PFSK-1 (cell line): ENCODE data around the gene CHMP4A.

Experiments
- FOXP2 ChIP-seq: optimal IDR thresholded peaks from 2 replicates; pipeline ENCODE3; 2011; ENCODE audit warnings: borderline replicate concordance, control low read depth, inconsistent platforms; ENCODE audit not compliant: insufficient read depth; ENCODE audit errors: extremely low read length, extremely low read depth
- POLR2AphosphoS5 ChIP-seq: IDR thresholded peaks from 2 replicates; pipeline ENCODE4 v1.6.1; 2012; ENCODE audit warnings: low read depth, mild to moderate bottlenecking, control low read depth, low read length, moderate library complexity
- SIN3A ChIP-seq: IDR thresholded peaks from 2 replicates; pipeline ENCODE4 v1.6.1; 2012; ENCODE audit warnings: mild to moderate bottlenecking, low read length, moderate library complexity, borderline replicate concordance; ENCODE audit not compliant: insufficient read depth
- TAF1 ChIP-seq: IDR thresholded peaks from 2 replicates; pipeline ENCODE4 v1.6.1; 2012; ENCODE audit warnings: low read length, control low read depth, borderline replicate concordance; ENCODE audit not compliant: insufficient read depth
- TF ChIP-seq, protein P1 (sequence below), 2 experiments: IDR thresholded peaks; 2 replicates each; pipeline versions ENCODE4 v1.6.1 to v1.8.0; 2011 to 2012; ENCODE audit warnings: low read depth in 2 of 2, low read length in 2 of 2, control low read depth in 1 of 2, inconsistent platforms in 1 of 2, mild to moderate bottlenecking in 1 of 2, moderate library complexity in 1 of 2; ENCODE audit not compliant: insufficient read depth in 1 of 2

Gene CHMP4A

DNA sequence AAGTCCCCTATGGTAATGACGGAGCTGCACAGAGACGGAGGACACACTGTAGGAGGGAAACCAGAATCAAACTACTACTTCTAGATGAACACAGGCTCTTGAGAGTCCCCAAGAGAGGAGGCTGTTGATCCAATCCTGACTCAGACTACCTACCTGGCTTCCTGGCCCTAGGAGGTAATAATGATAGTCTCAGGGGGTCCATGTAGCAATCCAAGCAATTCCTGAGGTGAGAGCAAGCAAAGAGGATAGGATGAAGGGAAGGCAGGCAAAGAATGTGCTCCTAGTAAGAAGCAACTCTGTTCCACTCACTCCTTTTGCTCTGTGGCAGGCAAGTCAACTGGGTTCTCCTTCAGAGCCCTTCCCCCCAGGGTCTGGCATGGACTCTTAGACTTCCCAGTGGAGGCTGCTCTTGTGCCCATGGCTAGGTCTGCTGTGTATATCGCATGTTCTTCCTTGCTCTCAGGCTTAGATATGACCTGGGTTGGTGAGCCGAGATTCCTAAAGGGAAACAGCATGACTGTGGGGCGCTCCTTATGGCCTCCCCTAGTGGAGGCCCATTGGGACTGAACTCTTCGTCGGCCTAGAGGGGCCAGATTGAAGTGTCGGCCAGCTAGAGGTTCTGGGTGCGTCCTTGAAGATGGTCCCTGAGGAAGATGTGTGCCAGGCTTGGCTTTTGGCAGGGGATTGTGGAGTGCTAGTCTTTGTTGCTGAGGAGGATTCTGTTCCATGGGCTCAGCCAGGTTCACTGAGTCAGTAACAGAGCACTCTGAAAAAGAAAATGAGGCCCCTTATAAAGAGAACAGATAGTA lies 27.0 kb upstream of the CHMP4A start:
- TF ChIP-seq, protein P1, sequence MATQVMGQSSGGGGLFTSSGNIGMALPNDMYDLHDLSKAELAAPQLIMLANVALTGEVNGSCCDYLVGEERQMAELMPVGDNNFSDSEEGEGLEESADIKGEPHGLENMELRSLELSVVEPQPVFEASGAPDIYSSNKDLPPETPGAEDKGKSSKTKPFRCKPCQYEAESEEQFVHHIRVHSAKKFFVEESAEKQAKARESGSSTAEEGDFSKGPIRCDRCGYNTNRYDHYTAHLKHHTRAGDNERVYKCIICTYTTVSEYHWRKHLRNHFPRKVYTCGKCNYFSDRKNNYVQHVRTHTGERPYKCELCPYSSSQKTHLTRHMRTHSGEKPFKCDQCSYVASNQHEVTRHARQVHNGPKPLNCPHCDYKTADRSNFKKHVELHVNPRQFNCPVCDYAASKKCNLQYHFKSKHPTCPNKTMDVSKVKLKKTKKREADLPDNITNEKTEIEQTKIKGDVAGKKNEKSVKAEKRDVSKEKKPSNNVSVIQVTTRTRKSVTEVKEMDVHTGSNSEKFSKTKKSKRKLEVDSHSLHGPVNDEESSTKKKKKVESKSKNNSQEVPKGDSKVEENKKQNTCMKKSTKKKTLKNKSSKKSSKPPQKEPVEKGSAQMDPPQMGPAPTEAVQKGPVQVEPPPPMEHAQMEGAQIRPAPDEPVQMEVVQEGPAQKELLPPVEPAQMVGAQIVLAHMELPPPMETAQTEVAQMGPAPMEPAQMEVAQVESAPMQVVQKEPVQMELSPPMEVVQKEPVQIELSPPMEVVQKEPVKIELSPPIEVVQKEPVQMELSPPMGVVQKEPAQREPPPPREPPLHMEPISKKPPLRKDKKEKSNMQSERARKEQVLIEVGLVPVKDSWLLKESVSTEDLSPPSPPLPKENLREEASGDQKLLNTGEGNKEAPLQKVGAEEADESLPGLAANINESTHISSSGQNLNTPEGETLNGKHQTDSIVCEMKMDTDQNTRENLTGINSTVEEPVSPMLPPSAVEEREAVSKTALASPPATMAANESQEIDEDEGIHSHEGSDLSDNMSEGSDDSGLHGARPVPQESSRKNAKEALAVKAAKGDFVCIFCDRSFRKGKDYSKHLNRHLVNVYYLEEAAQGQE (IDR thresholded peaks at IDR 0.05; ENCODE audit: insufficient read depth in 1 of 2, low read depth in 2 of 2, low read length in 2 of 2), result no peak
- TF ChIP-seq TAF1 (no peak), FOXP2 (no peak), SIN3A (no peak), POLR2AphosphoS5 (no peak)

DNA sequence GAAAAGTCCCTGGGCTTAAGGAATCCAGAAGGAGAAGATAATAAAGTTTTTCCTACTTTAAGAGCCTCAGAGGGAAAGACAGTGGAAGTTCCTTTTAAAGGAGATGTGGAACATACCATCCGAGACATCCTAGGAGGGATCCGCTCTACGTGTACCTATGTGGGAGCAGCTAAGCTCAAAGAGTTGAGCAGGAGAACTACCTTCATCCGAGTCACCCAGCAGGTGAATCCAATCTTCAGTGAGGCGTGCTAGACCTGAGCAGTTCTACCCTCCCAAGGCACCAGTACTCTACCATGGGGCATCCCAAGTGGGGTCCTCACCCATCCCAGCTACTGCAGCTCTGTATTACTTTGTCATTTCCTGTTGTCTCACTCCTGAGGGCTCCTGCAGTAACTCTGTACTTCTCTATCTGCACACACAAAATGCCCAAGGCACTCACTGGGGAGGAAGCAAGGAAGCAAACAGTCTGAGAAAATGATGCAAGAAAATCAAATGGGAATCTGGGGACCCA lies 25.3 kb upstream of the CHMP4A start:
- TF ChIP-seq SIN3A, result no peak

DNA sequence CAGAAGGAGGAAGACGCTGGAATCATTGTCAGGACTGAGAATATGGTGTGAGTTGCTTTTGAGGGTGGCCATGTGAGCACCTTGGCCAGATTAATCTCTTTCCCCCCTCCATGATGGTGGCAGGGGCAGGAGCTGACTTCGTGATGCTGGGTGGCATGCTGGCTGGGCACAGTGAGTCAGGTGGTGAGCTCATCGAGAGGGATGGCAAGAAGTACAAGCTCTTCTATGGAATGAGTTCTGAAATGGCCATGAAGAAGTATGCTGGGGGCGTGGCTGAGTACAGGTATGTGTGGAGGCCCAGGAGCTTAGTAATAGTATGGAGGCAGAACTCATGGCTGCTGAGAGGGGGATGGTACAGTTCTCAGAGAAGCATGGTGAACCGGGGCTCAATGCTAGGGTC lies 24.8 kb upstream of the CHMP4A start:
- TF ChIP-seq FOXP2 (no peak), SIN3A (no peak), TAF1 (no peak), POLR2AphosphoS5 (no peak)
- TF ChIP-seq, protein P1 (IDR thresholded peaks at IDR 0.05; ENCODE audit: insufficient read depth in 1 of 2, low read depth in 2 of 2, low read length in 2 of 2), result no peak

DNA sequence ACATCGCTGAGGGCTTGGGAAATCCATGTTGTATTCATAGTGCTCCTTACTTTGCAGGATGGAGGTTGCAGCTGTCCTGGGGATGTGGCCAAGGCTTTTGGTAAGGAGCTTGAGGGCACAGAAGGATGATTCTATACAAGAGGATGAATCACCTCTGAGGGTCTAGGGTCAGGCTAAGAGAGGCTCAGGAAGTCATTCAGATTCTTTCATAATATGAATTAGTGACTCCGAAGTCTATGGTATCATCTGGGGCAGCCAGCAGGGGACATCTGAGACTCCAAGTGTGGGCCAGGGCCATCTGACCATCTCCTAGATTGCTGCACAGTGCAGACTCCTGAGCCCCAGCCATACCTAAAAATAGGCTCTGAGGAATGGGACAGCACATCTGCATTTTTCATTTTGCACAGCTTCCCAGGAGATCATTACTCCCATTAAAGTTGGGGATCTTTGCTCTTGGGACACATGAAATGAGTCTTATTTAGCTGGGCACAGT lies 24.2 kb upstream of the CHMP4A start:
- TF ChIP-seq SIN3A, result no peak
- TF ChIP-seq, protein P1 (IDR thresholded peaks at IDR 0.05; ENCODE audit: insufficient read depth in 1 of 2, low read depth in 2 of 2, low read length in 2 of 2), result no peak
- no peak for TF ChIP-seq FOXP2
- TF ChIP-seq POLR2AphosphoS5, result no peak
- TF ChIP-seq TAF1, result no peak

DNA sequence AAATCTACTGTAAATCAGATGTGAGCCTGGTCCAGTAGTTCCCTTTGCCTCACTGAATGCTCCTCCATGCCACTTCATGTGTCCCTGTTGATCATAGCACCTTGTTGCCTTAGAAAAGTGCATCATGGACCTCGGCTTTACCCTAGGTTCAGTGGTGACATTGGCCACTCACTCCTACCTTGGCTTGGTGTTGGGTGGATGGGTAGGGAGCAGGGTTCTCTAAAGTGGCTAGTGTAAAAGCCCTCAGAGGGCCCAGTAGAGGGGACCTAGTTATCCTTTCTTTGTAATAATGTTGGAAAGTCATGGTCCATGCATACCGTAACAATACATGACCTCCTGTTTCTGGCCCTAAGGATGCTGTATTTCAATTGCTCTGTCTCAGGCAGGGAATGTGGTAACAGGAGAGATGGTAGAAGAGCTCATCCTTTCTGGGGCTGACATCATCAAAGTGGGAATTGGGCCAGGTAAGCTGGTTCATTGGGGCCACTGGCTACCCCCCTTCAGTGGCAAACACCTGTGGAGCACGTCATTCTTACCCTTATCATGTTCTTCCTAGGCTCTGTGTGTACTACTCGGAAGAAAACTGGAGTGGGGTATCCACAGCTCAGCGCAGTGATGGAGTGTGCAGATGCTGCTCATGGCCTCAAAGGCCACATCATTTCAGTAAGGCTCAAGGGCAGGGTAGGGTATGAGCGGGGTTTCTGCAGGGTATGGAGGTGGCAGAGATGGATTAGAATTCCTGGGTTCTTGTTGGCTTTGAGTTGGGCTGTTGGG lies 23.6 kb upstream of the CHMP4A start:
- TF ChIP-seq POLR2AphosphoS5 (no peak), SIN3A (no peak)
- TF ChIP-seq, protein P1 (IDR thresholded peaks at IDR 0.05; ENCODE audit: insufficient read depth in 1 of 2, low read depth in 2 of 2, low read length in 2 of 2), result no peak
